Sigmoid colon (tissue), 7 donors: ENCODE measurements around the gene COG7. TPM values are rescaled to one million over a fixed set of nuclear protein-coding genes. Genes with fewer than 3 reads are reported as not detected.
"Not testable (repeated sequence)": the region's sequence is repeated elsewhere in the genome, so short reads cannot be mapped to it uniquely, and the experiment has no call there.

Source experiments
- DNase-seq: peaks from one replicate; pipeline ENCODE4 v3.0.0-alpha.2; 2019
- H3K27ac ChIP-seq, 4 donors: fragments of 200-600 bp; sonication (generic); one replicate each; pipeline ENCODE4 v1.5.1; 2016 to 2019; ENCODE audit warnings: mild to moderate bottlenecking in 1 of 4
- H3K27me3 ChIP-seq, 3 donors: fragments of 200-600 bp; sonication (generic); one replicate each; pipeline ENCODE4 v1.5.1; 2019; ENCODE audit warnings: mild to moderate bottlenecking in 1 of 3
- H3K36me3 ChIP-seq, 4 donors: fragments of 200-600 bp; sonication (generic); one replicate each; pipeline ENCODE4 v1.5.1; 2016 to 2019
- H3K4me1 ChIP-seq, 4 donors: fragments of 200-600 bp; sonication (generic); one replicate each; pipeline ENCODE4 v1.5.1; 2017 to 2019
- H3K4me3 ChIP-seq, 4 donors: fragments of 200-600 bp; sonication (generic); one replicate each; pipeline ENCODE4 v1.5.1; 2017 to 2019; ENCODE audit warnings: mild to moderate bottlenecking in 2 of 4, moderate library complexity in 1 of 4
- H3K9me3 ChIP-seq, 4 donors: fragments of 200-600 bp in 3 of 4; sonication (generic) in 3 of 4; one replicate each; pipeline versions ENCODE4 v1.5.1 to v1.6.1; 2013 to 2019
- EP300 ChIP-seq, 4 donors: sonication (generic); formaldehyde crosslinking; IDR thresholded peaks; one replicate each; pipeline ENCODE4 v1.6.1; 2017; ENCODE audit warnings: antibody characterized with exemption in 4 of 4
- POLR2A ChIP-seq, 2 donors: fragments of 450-650 bp; IDR thresholded peaks; one replicate each; pipeline ENCODE4 v1.6.1; 2016; ENCODE audit warnings: antibody characterized with exemption in 2 of 2, mild to moderate bottlenecking in 2 of 2, moderate library complexity in 2 of 2
- POLR2AphosphoS5 ChIP-seq, 4 donors: sonication (generic); formaldehyde crosslinking; IDR thresholded peaks; one replicate each; pipeline ENCODE4 v1.6.1; 2017; ENCODE audit warnings: antibody characterized with exemption in 4 of 4
- WGBS, 2 donors: extraction: QIAGEN DNeasy Blood & Tissue Kit; methylation state at CpG; one replicate each; pipeline ENCODE4 v1.1.7; 2013; 5-methylcytosine and 5-hydroxymethylcytosine counted together
- intact Hi-C: fragments of 100-400 bp; cut with DNase I; formaldehyde crosslinking; loops from one replicate; pipeline ENCODE4 v1.15.1; 2023
- polyA plus RNA-seq, 3 donors: library from polyadenylated mRNA; stranded (reverse); fragments of 200-250 nt; gene quantifications; one replicate each; pipeline ENCODE4 v1.2.3, GENCODE V29; 2013
- total RNA-seq, 4 donors: library from RNA; depleted of rRNA; stranded (reverse); fragments of >200 nt; gene quantifications; one replicate each; pipeline ENCODE4 v1.1.0, GENCODE V29; 2016
- TF ChIP-seq, protein P1 (sequence below), 4 experiments: fragments of 450-650 bp in 3 of 4; fragments of 200-600 bp in 1 of 4; IDR thresholded peaks; one replicate each; pipeline ENCODE4 v1.5.1; 2016 to 2019; ENCODE audit warnings: antibody characterized with exemption in 4 of 4, mild to moderate bottlenecking in 3 of 4, moderate library complexity in 2 of 4
- donor health status: healthy with polysubstance abuse.
- donor health status: Bipolar disorder and iron deficiency.
- donor health status: healthy.

Gene COG7
- total and polyA plus RNA-seq, 7 donors = 12.0 to 26.0 (median 17.4) TPM

DNA sequence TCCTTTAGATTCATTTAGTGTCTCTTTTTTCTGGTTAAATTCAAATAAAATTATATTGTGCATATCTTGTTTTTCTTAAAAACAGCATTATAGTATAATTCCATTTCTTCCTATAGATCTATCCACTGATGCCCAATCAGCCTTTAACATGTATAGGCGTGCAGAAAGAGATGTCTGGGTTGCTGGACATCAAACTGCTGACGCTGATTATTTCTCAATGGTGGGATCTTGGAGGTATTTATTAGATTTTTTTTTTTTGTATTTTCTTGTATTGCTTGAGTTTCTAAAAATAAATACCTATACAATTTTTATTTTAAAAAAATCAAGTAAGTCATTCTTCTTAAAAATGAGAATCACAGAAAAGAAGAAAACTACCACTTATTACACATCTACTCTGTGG, 50.9 kb downstream of the COG7 start:
- WGBS, 2 donors = 98% methylated on average over 2 of the region's 2 CpGs
- Histone ChIP-seq H3K9me3 (no peaks in the 10 kb centered on the region), H3K4me3 (no peak overlapping the region), H3K36me3 (peaks cover 19 to 92% (median 22%) of the 10 kb centered on the region in 4 donors), H3K27me3 (no peaks in the 10 kb centered on the region), H3K27ac (no peak overlapping the region), H3K4me1 (peaks cover 0 to 24% (median 19%) of the 10 kb centered on the region in 4 donors)
- intact Hi-C loops = no loop called here
- TF ChIP-seq POLR2A (IDR thresholded peaks at IDR 0.05) (no peak), EP300 (IDR thresholded peaks at IDR 0.05) (no peak), POLR2AphosphoS5 (IDR thresholded peaks at IDR 0.05) (no peak)
- TF ChIP-seq, protein P1, sequence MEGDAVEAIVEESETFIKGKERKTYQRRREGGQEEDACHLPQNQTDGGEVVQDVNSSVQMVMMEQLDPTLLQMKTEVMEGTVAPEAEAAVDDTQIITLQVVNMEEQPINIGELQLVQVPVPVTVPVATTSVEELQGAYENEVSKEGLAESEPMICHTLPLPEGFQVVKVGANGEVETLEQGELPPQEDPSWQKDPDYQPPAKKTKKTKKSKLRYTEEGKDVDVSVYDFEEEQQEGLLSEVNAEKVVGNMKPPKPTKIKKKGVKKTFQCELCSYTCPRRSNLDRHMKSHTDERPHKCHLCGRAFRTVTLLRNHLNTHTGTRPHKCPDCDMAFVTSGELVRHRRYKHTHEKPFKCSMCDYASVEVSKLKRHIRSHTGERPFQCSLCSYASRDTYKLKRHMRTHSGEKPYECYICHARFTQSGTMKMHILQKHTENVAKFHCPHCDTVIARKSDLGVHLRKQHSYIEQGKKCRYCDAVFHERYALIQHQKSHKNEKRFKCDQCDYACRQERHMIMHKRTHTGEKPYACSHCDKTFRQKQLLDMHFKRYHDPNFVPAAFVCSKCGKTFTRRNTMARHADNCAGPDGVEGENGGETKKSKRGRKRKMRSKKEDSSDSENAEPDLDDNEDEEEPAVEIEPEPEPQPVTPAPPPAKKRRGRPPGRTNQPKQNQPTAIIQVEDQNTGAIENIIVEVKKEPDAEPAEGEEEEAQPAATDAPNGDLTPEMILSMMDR (IDR thresholded peaks at IDR 0.05) = no peak
- no peak for DNase-seq

DNA sequence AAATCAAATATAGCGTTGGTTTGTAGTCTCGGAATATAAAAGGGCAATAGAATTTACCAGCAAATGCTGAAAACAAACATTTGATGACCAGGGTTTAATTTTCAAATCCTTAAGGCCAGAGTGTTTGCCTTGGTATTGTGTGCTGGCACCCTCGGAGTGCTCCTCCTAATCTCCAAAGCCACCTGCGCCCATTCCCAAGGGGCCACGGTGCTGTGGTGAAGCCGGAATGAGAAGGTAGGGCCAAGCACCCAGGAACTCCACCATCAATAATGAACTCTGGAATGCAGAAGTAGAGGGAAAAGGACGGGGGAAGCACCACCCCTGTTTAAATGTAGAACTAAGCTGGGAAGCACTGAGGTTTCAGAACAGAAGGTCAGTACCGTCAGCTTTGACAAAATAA, 51.9 kb downstream of the COG7 start:
- intact Hi-C loops = no loop called here
- 94 to 95% methylated on average over 8 of the region's 8 CpGs for WGBS, 2 donors
- peak; percentile 40 for DNase-seq

DNA sequence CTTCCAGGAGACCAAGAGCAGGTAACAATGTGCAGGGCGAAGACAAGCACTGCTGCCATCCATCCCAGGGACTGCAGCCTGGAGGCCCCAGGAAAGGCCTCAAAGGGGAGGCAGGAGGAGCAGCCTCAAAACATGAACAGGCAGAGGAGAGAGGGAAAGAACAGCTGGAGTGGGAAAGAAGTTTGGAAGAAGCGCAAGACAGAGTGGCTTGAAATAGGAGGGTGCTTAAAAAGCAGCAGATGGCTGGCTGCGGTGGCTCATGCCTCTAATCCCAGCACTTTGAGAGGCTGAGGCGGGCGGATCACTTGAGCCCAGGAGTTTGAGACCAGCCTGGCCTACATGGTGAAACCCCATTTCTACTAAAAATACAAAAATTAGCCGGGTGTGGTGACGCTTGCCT, 52.5 kb downstream of the COG7 start:
- peaks cover 13 to 90% (median 17%) of the 10 kb centered on the region in 4 donors for H3K36me3 ChIP-seq

More for the DNA sequence above, 51.9 kb downstream of the COG7 start:
- H3K4me1 ChIP-seq = peaks cover 0 to 24% (median 19%) of the 10 kb centered on the region in 4 donors
- H3K27me3 ChIP-seq = no peaks in the 10 kb centered on the region
- peaks cover 19 to 92% (median 23%) of the 10 kb centered on the region in 4 donors for H3K36me3 ChIP-seq
- no peak overlapping the region for H3K27ac ChIP-seq
- no peak overlapping the region for H3K4me3 ChIP-seq
- TF ChIP-seq POLR2A (IDR thresholded peaks at IDR 0.05) (no peak), POLR2AphosphoS5 (IDR thresholded peaks at IDR 0.05) (no peak), EP300 (IDR thresholded peaks at IDR 0.05) (no peak)
- TF ChIP-seq, protein P1 (IDR thresholded peaks at IDR 0.05) = no peak
- H3K9me3 ChIP-seq = no peaks in the 10 kb centered on the region

DNA sequence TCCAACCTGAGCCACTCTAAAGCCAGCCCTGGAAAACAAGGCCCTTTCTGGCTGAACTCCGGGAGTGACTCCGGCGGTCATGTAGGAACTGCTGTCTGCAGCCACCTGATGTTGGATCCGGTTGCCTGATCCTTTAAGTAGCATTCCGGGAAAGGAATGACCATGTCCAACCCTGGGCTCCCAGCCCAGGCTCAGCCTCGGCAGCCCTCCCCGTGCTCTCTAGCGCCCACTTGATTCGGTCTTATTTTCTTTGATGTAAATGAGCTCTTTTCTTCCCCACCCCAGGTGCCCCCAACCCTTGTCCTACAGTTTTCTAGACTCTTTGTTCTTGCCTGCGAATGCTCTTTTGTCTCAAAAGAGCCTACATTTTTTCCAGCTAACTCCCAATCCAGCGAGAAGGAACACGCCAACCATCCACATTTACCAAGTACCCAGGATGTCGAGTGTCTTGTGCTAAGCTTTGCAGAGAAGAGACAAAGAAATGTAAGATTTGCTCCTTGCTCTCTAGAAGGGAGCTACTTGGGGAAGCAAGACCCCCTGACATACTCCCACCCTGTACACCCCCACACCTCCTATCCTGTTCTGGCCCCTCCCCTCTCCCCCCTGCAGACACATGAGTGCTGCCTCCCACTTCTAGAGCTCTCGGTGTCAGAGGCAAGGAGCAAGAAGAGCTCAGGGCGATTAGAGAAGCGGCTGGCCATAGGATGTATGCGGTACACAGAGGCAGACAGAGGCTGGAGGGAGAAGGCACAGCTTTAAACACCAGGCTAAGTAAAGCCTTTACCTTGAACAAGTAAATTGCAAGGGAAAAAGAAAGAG, 53.8 kb downstream of the COG7 start:
- TF ChIP-seq POLR2AphosphoS5 (IDR thresholded peaks at IDR 0.05) (peak in 1 of 4 donors; percentile 32), POLR2A (IDR thresholded peaks at IDR 0.05) (no peak), EP300 (IDR thresholded peaks at IDR 0.05) (no peak)
- TF ChIP-seq, protein P1 (IDR thresholded peaks at IDR 0.05) = no peak
- WGBS, 2 donors = 86 to 90% methylated on average over 17 of the region's 17 CpGs
- Histone ChIP-seq H3K4me3 (no peak overlapping the region), H3K36me3 (peaks cover 13 to 81% (median 14%) of the 10 kb centered on the region in 4 donors), H3K27me3 (no peaks in the 10 kb centered on the region), H3K27ac (peak overlapping the region in 2 of 4 donors; percentile 29 to 45), H3K4me1 (peaks cover 0 to 21% (median 14%) of the 10 kb centered on the region in 4 donors), H3K9me3 (no peaks in the 10 kb centered on the region)
- intact Hi-C loops = no loop called here
- DNase-seq = peak; percentile 80

More for the DNA sequence above, 52.5 kb downstream of the COG7 start:
- H3K27me3 ChIP-seq, intact Hi-C loops, H3K27ac ChIP-seq, H3K9me3 ChIP-seq, H3K4me3 ChIP-seq: not testable (repeated sequence)
- 86 to 89% methylated on average over 7 of the region's 7 CpGs for WGBS, 2 donors
- peaks cover 0 to 24% (median 19%) of the 10 kb centered on the region in 4 donors for H3K4me1 ChIP-seq
- peak; percentile 34 for DNase-seq

DNA sequence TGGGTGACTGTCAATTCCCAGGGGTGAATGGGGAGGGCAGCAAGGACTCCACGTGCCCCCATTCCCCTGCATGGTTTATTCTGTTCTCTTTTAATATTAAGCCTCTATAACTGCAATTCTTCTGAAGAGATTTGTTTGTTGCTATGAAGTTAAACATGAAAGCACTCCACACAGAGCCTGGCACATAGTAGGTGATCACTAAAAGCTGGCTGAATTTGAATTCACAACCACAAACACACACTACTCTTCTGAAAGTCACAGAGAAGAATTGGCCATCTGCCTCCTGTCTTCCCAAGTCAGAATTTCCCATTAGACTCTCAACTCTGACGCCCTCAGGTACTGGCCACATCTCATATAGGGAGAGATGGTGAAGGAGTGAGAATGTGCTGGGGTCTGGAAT, 55.5 kb downstream of the COG7 start:
- peaks cover under 1 to 70% (median 8%) of the 10 kb centered on the region in 4 donors for H3K36me3 ChIP-seq
- H3K4me3 ChIP-seq = no peak overlapping the region
- H3K27ac ChIP-seq = no peak overlapping the region
- 91 to 94% methylated on average over 2 of the region's 2 CpGs for WGBS, 2 donors
- no peaks in the 10 kb centered on the region for H3K27me3 ChIP-seq
- H3K4me1 ChIP-seq = peaks cover 0 to 32% (median 15%) of the 10 kb centered on the region in 4 donors
- no peaks in the 10 kb centered on the region for H3K9me3 ChIP-seq
- TF ChIP-seq POLR2AphosphoS5 (IDR thresholded peaks at IDR 0.05) (no peak), POLR2A (IDR thresholded peaks at IDR 0.05) (no peak), EP300 (IDR thresholded peaks at IDR 0.05) (no peak)
- TF ChIP-seq, protein P1 (IDR thresholded peaks at IDR 0.05) = no peak
- intact Hi-C loops = no loop called here
- DNase-seq = peak; percentile 17
